ENCODE results near the gene CRYGS.
"Not testable (repeated sequence)": the region's sequence is repeated elsewhere in the genome, so short reads cannot be mapped to it uniquely, and the experiment has no call there.

CRYGS gene

DNA sequence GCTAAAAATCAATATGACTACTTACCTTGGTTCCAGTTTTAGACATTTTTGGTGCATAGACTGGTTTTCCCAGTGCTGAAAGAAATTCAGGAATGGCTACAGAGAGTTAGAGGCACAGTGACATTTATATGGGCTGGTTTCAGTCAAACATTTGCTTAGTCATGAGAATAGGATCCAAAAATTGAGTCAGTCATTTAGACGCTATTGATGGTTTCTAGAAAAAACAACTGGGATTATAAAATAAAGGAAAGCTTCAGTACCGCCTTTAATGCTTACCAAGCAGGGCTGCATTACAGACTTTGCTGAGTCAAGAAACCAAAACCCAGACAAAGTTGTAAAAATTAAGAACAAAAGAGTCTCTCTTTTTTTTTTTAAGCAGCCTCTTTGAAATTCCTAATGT is at the start of gene CRYGS:
Gene CRYGS (minus strand): TSS at position 100 of the 400 bp plus-strand sequence. CDS start 54 bp downstream, at position 46.
- DNase-seq: no peak

- DNase-seq: no peak
These were observed 49.7 kb upstream of the CRYGS start for GRCh38 chr3:186593862-186594261.

- no peak for DNase-seq
These were observed 48.5 kb upstream of the CRYGS start for GRCh38 chr3:186592682-186593081.

- DNase-seq: no peak
These were observed 46.6 kb upstream of the CRYGS start for GRCh38 chr3:186590580-186591295.

- DNase-seq: no peak
These were observed 45.8 kb upstream of the CRYGS start for GRCh38 chr3:186589856-186590579.

DNA sequence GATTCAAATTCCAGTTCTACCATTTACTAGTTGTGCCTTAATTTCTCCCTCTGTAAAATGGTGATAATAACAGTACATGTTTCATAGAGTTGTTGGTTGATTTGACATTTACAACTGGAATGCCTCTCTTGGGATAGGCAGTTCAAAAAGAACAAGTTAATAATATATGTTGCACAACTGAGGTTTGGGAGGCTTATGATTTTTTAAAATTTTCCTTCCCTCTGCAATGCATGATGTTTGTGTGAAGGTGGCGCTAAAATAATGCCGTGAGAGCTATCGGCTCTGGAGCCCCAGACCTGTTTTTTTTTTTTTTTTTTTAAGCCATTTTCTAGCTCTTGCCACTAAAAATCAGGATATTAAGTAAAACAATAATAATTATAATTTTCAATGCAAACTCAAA is 44.9 kb upstream of the CRYGS start:
- no peak for DNase-seq

DNA sequence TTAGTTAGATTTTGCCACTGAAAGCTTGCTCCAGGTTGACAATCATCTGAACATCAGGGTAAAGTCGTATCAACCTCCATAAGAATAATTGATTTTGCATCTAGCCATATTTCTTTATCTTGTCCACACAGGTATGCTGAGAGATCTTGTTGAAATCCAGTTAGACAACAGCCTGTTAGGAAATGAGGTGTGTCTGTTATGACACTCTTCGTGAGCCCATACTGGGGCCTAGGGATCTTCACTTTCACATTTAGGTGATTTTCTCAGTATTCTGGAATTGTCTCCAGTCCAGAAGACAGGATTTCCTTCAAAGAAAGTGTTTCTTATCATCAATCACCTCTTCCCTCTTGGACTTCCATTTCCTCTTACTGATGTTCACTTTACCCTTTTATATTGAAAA is 44.5 kb upstream of the CRYGS start:
- no peak for DNase-seq

DNA sequence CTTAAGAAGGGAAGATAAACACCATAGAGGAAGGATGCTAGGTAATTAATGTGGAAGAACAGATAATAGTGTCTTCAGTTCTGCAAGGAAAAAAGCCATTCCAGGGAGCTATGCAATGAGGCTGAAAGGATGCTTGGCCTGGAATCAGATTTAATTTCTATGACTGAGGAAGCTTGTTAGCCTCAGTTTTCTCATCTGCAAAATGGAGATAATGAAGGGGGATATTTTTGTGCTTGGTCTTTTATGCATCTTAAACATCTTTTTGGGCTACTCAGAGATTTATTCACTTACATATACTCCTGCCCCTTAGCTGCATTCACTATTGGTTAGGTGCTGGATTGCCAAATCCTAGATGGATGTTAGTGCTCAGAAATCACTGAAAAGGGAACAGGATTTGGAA is 43.0 kb upstream of the CRYGS start:
- no peak for DNase-seq

DNA sequence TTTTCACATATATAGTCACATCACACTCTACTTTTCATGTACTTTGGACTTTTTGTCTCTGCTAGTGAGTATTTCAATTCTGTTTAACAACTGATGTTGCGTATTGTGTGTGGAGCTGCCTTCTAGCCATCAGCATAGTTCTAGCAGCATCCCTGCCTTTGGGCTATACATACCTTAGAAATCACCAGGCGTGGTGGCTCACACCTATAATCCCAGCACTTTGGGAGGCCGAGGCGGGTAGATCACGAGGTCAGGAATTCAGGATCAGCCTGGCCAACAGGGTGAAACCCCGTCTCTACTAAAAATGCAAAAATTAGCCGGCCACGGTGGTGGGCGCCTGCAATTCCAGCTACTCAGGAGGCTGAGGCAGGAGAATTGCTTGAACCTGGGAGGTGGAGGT is 42.1 kb upstream of the CRYGS start:
- not testable (repeated sequence) for DNase-seq

GRCh38 chr3:186583831-186584230 is 39.7 kb upstream of the CRYGS start:
- no peak for DNase-seq

DNA sequence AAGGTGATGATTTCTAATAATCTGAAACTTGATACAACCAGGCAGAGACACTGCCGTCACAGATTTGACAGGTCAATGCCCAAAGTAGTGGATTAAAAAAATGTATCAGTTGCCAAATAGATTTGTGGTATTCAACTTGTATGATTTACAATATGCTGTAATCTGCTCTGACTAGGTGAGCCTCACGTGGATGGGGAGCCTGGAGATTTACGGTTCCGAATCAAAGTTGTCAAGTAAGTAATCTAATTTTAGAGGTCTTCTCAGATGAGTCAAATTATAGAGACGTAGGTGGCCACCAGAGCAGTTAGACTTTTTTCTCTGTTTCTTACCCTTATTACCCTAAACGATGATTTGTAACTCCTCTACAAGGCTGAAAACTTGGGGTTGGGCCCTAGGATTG is 38.4 kb upstream of the CRYGS start:
- DNase-seq: no peak

DNA sequence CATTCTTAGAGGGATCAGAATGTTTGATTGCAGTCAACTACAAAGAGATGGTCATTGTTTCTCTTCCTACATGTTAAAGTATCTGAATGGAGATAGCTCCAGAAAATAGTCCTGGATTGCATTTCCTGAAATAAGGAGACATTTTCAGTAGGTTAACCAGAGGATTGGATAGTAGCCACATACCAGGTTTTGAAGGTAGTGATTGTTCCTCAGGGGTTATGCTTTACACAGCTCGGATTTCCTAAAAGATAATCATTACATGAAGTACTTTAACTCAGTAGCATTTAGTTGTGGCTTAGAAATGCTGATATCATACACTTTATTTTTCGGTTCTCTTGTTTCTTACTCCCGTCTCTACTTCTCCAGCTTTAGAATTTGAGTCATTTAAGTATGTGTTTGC is 36.6 kb upstream of the CRYGS start:
- DNase-seq: no peak

GRCh38 chr3:186577521-186577920 is 33.3 kb upstream of the CRYGS start:
- DNase-seq: peak; percentile 41

- peak; percentile 21 for DNase-seq
These were observed 27.4 kb upstream of the CRYGS start for GRCh38 chr3:186571644-186572013.

- DNase-seq: no peak
These were observed 26.9 kb upstream of the CRYGS start for GRCh38 chr3:186570941-186571643.

GRCh38 chr3:186570096-186570940 is 26.1 kb upstream of the CRYGS start, which contains the start of gene DNAJB11:
Gene DNAJB11, plus strand, starts transcription at chr3:186570720. Its CDS starts 178 bp downstream, at chr3:186570898.
- DNase-seq: peak; percentile 100

GRCh38 chr3:186569779-186570095 is 25.6 kb upstream of the CRYGS start:
- no peak for DNase-seq

DNA sequence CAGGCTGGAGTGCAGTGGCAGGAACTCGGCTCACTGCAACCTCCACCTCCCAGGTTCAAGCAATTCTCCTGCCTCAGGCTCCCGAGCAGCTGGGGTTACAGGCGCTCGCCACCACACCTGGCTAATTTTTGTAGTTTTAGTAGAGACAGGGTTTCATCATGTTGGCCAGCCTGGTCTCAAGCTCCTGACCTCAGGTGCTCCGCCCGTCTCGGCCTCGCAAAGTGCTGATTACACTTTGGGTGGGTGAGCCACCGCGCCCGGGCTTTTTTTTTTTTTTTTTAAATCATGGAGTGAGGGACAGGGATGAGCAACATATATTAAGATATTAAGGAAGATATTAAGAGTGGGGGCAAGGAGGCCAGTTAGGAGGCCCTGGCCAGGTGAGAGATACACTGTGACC is 25.2 kb upstream of the CRYGS start:
- not testable (repeated sequence) for DNase-seq

- DNase-seq: peak; percentile 93
These were observed 23.1 kb upstream of the CRYGS start, which contains the start of gene TBCCD1 for GRCh38 chr3:186567072-186567921. Gene TBCCD1, minus strand, starts transcription at chr3:186567339. Its CDS starts 3,010 bp downstream, at chr3:186564329.

DNA sequence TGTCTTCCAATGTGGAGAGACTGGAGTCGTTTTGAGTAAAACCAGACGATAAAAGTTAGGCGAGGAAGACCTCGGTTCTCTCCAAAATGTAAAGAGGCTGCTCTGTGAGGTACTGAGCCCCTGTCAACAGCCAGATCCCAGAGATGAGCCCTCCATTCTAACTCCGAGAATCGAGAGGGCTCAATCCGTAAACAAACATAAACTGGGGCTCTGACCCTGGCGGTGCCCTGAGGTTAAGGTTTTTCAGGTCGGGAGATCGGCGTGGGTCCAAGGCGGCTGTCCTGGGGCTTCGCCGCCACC is 22.5 kb upstream of the CRYGS start:
- DNase-seq: no peak

- no peak for DNase-seq
These were observed 20.4 kb upstream of the CRYGS start for GRCh38 chr3:186564586-186564985.

DNA sequence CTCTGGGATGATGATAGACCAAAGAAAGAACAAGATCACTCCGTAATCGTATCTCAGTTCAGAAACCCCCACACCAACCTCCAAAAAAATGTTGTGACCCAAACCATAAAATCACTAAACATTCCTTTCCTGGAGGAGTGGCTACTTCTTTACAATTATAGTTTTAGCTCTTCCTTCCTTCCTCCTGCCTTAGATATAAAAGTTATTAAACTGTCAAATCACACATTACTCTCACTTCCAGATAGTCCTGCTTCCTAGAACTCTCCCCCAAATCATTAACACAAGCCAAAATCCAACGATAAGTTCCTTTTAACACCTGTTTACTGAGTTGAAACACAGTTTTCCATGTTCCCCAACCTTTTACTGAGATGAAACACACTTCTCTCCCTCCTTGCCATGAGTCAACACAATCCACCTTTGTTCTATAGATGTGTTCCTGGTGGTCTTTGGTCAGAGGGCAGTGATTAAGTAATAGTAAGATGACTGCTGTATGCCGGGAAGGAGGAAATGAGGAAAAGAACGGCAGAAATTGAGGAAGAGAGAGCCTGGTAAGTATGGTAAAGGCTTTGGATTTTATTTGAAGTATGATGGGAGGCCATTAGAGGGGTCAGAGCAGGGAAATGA is 8.3 kb upstream of the CRYGS start:
- no peak for DNase-seq
